ENCODE measurements around the gene CASTOR1.

GRCh38 chr22:30290342-30291057 is 1.2 kb upstream of the CASTOR1 start:
- TF ChIP-seq CTCF (conservative IDR thresholded peaks at IDR 0.05; ENCODE audit: low read length), result no peak
- TF ChIP-seq EZH2phosphoT487 (IDR thresholded peaks at IDR 0.05; ENCODE audit: borderline replicate concordance, low read depth, low read length), result no peak

Data from OCI-LY7 (cell line).